ENCODE data around the gene TUBB.

- TF ChIP-seq PKNOX1 (IDR thresholded peaks at IDR 0.05): no peak
- TF ChIP-seq FOXM1 (IDR thresholded peaks at IDR 0.05; ENCODE audit: borderline replicate concordance): no peak
- no peak for TF ChIP-seq CTBP1 (IDR thresholded peaks at IDR 0.05; ENCODE audit: borderline replicate concordance)
- no peak for TF ChIP-seq BHLHE40 (IDR thresholded peaks at IDR 0.05; ENCODE audit: borderline replicate concordance)
- no peak for TF ChIP-seq SP1 (IDR thresholded peaks at IDR 0.05)
- TF ChIP-seq FOXA1 (IDR thresholded peaks at IDR 0.05): no peak
- no peak for TF ChIP-seq ZNF384 (IDR thresholded peaks at IDR 0.05)
- no peak for TF ChIP-seq NFRKB (IDR thresholded peaks at IDR 0.05)
- no peak for TF ChIP-seq LEF1 (IDR thresholded peaks at IDR 0.05; ENCODE audit: borderline replicate concordance)
Observed at GRCh38 chr6:30750379-30750668, 30.2 kb downstream of the TUBB start.

Measured in HEK293T (cell line).